CD4-positive, alpha-beta T cell treated with Interleukin-21 for 1 hour (primary cell): ENCODE results near the gene FAM120B.
"Not testable (repeated sequence)": the region's sequence is repeated elsewhere in the genome, so short reads cannot be mapped to it uniquely, and the experiment has no call there.

ENCODE experiments used
- DNase-seq: peaks from one replicate; pipeline ENCODE4 v3.0.0-alpha.2; 2020

FAM120B gene

GRCh38 chr6:170398743-170399369 lies 92.3 kb downstream of the FAM120B start:
- not testable (repeated sequence) for DNase-seq

DNA sequence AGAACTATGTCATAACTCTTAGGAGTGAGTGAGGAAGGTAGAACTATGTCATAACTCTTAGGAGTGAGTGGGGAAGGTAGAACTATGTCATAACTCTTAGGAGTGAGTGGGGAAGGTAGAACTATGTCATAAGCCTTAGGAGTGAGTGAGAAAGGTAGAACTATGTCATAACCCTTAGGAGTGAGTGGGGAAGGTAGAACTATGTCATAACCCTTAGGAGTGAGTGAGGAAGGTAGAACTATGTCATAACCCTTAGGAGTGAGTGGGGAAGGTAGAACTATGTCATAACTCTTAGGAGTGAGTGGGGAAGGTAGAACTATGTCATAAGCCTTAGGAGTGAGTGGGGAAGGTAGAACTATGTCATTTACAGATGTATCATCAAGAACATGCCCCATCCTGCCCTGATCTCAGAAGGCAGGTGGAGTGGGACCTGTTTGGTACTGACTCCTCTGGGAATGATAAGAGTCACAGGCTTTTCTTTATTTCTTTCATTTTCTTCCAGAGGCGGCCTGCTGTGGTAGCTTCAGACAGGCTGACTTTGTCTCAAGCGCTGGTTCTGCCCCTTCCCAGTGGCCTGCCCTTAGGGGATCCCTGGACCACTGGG lies 93.5 kb downstream of the FAM120B start:
- DNase-seq = not testable (repeated sequence)

GRCh38 chr6:170402318-170403040 lies 95.9 kb downstream of the FAM120B start:
- no peak for DNase-seq

DNA sequence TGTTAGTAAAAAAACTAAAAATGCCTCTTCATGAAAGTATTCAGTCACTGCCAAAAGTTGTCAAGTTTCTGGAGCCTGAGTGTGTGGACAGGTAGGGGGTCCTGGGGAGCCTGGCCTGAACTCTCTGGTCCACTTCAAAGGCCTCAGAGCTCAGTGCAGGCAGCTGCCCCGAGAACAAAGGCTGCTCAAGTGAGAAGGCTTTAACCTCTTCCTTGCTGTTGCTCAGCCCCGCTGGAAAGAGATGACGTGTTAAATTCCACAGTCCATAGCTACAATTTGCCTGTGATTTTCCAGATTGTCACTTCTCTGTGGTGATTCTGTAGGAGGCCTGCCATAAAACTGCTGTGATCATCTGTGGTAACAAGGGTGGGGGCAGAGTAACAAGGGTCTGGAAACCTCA lies 96.9 kb downstream of the FAM120B start:
- no peak for DNase-seq

- DNase-seq = no peak
Observed at GRCh38 chr6:170404036-170404435, 97.5 kb downstream of the FAM120B start.

DNA sequence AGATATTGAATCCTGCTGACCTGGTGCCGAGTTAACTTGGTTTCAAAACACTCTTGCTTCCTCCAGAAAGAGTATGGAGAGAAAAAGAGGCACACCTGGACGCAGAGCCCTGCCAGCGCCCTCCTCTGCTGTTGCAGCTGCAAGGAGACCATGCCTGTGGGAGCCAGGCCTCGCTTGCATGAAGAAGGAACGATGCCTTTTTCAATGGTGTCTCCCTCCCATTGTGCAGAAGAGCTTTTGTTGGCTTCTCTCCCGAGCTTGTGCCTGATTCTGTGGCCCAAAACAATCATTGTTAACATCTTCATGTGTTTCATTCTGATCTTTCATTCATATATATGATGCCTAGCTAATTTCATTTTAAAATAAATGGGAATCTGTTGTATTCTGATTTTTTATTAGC lies 98.1 kb downstream of the FAM120B start:
- no peak for DNase-seq

DNA sequence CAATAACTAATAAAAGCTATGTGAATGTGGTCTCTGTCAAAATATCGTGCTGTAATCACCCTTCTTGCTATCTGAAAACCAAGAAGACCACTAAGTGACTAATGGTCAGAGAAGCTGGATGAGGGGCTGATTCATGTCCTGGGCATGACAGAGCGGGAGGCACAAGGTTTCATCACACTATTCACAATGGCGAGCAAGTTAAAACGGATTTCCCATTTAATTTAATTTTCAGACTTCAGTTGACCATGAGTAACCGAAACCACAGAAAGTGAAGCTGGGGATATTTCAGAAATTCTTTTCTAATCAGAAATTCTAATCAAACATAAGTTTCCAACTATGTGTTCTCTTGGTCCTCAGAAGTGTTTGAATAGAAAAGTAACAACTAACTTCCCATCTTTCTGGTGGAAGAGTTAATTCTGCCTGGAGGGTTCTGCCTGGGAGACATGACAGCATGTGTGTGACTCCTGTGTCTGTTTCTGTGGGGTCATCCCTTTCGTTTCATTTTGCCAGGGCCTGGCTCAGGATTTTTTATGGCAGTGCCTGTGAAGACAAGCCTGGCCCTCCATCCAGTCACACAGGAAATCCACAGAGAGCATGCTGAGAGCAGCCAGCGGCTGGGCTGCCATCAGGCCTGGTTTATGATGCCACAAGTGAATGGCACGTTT lies 98.9 kb downstream of the FAM120B start:
- no peak for DNase-seq

GRCh38 chr6:170407200-170407599 lies 100.6 kb downstream of the FAM120B start:
- no peak for DNase-seq

DNA sequence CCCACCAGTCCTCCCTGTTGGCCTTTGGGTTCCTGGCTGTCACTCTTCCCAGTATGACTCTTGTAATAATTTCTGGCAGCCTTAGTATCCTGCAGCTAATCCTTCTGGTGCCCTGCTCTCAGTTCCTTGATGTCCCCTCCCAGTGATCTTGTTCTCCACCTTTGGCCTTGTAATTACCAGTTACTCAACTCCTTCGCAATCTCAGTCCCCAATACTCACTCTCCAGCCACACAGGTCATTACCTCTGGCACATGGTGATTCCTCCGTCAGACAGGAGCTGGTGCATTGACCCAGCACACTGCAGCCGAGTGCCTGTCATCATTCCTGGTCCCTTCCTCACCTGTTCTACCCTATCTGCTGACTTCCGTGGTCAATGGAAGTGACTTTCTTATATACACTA lies 101.4 kb downstream of the FAM120B start:
- DNase-seq = no peak

- not testable (repeated sequence) for DNase-seq
Observed at GRCh38 chr6:170409746-170410145, 103.2 kb downstream of the FAM120B start.

GRCh38 chr6:170410241-170410640 lies 103.7 kb downstream of the FAM120B start:
- DNase-seq = no peak

DNA sequence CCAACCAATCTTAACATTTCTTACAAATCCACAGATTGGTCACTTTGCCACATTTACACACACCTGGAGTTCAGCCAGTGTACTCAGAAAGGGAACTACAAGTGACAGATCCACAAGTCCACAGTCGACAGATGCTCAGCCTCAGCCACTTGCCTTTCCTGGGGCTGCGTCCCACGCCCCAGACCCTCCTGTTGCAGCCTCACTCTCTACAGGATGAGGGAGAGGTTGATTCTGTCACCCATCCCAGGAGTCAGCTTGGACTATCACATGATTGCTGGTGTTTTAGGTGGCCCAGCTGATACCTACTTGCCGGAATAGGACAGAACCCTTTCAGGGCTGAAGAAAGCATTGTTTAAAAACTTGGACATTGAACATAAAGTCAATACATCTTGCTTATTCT lies 108.8 kb downstream of the FAM120B start:
- DNase-seq = no peak

- no peak for DNase-seq
Observed at GRCh38 chr6:170416303-170416702, 109.7 kb downstream of the FAM120B start.

GRCh38 chr6:170416959-170417606 lies 110.5 kb downstream of the FAM120B start:
- DNase-seq = no peak

DNA sequence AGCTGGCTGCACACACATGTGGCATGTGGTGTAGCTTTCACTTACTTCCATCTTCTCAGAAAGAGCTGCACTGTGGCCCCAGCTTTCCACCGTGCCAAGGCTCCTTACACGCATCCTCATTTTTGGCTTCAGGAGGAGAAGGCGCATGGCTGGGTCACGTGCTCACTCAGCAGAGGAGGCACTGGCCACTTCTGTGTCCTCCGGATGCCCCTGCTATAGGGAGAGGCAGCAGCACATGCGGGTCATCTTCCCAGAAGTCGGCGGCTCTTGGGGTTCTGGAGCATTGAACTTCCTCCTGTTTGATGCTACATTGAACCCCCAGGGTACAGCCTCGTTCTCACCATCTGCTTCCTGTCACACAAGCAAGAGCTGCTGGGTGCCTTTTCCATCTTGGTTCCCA lies 111.3 kb downstream of the FAM120B start:
- no peak for DNase-seq

DNA sequence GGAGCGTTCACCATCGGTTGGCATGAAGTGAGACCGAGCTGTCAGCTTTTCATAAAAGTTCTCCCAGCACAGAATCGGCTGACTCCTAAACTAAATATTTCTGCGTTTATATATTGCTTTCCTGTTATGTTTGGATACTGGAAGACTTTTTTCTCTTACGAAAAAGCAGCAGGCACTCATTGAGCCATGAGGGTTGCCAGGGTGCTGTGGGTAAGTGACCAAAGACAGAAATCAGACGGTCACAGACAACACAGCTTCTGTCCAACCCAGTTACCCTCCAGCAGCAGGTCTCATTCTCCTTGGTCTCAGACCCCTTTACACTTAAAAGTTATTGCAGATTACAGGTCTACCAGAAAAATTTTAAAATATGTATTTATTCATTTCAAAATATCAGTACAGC lies 113.7 kb downstream of the FAM120B start:
- no peak for DNase-seq

DNA sequence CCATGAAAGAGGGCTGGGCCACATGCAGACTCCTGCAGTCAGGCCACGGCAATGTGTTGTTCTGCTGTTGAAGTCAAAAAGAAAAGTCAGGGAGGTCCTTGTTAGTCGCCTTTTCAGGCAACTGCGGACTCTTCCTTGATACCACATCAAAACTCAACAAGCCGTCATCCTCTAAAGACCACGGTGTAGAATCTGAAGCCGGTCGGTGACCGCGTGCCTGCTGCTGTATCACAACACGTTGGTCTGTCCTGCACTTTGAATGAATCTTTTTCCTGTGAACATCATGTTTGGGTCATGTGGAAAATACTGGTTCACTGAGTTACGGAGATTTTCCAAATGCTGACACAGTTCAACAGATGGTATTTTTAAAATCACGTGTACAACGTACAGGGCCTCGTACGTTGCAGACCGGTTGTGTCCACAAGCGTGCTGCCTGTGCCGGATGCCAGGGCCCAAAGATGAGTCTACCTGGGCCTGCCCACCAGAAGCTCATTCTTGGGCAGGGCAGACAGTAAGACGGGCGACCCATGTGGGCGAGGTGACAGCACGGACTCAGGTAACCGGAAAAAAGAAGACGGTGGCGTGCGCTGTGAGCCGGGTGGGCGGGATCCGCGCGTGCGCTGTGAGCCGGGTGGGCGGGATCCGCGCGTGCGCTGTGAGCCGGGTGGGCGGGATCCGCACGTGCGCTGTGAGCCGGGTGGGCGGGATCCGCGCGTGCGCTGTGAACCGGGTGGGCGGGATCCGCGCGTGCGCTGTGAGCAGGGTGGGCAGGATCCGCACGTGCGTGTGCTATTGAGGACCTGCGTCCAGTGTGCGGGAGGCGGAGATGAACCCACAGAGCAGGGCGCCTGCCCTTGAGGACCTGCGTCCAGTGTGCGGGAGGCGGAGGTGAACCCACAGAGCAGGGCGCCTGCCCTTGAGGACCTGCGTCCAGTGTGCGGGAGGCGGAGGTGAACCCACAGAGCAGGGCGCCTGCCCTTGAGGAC lies 114.5 kb downstream of the FAM120B start:
- no peak for DNase-seq

DNA sequence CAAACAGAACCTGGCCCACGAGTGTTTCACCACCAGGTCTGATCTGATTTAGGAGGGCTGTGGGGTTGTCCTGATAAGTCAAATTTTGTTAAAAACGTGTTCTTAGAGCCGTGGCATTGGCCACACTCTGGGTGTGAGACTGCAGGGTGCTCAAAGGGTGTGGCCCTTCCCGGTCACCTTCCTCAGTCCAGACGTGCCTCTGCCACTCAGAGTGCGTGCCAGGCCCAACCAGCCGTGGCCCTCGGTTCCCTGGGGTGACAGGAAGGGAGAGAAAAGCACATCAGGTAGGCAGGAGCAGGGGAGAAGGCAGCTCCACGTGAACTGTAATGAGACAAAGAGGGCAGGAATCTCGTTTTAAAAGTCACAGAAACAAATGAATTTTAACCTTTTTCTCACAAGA lies 115.4 kb downstream of the FAM120B start:
- no peak for DNase-seq

GRCh38 chr6:170423030-170423429 lies 116.5 kb downstream of the FAM120B start:
- no peak for DNase-seq

GRCh38 chr6:170423814-170424603 lies 117.5 kb downstream of the FAM120B start:
- DNase-seq = no peak

- no peak for DNase-seq
Observed at GRCh38 chr6:170424604-170425126, 118.1 kb downstream of the FAM120B start.
